COR-L47 (cell line): Measurements from ENCODE around the gene SAMHD1.

ENCODE experiments used
- DNase-seq: peaks from one replicate; lab custom pipeline; 2025; lab: John Stamatoyannopoulos, UW

The SAMHD1 gene

GRCh38 chr20:36872852-36873251, 78.7 kb downstream of the SAMHD1 start:
- no peak for DNase-seq

- no peak for DNase-seq
These were observed 79.6 kb downstream of the SAMHD1 start for GRCh38 chr20:36871640-36872570.

- no peak for DNase-seq
These were observed 84.6 kb downstream of the SAMHD1 start for GRCh38 chr20:36866681-36867495.

GRCh38 chr20:36866164-36866563, 85.3 kb downstream of the SAMHD1 start:
- DNase-seq = no peak

- DNase-seq = no peak
These were observed 85.7 kb downstream of the SAMHD1 start for GRCh38 chr20:36865861-36866149.

- peak; percentile 28 for DNase-seq
These were observed 86.2 kb downstream of the SAMHD1 start for GRCh38 chr20:36865076-36865860.

GRCh38 chr20:36862857-36863668, 88.4 kb downstream of the SAMHD1 start:
- no peak for DNase-seq

GRCh38 chr20:36861875-36862801, 89.4 kb downstream of the SAMHD1 start:
- DNase-seq = peak; percentile 86

- no peak for DNase-seq
These were observed 90.0 kb downstream of the SAMHD1 start for GRCh38 chr20:36861625-36861874.

GRCh38 chr20:36860811-36861624, 90.5 kb downstream of the SAMHD1 start:
- DNase-seq = no peak

GRCh38 chr20:36860339-36860738, 91.2 kb downstream of the SAMHD1 start:
- DNase-seq = no peak

GRCh38 chr20:36859700-36860330, 91.7 kb downstream of the SAMHD1 start:
- no peak for DNase-seq

- DNase-seq = no peak
These were observed 92.3 kb downstream of the SAMHD1 start for GRCh38 chr20:36859282-36859555.

- DNase-seq = no peak
These were observed 94.5 kb downstream of the SAMHD1 start for GRCh38 chr20:36856691-36857635.

GRCh38 chr20:36856195-36856594, 95.3 kb downstream of the SAMHD1 start:
- no peak for DNase-seq

GRCh38 chr20:36855241-36855657, 96.3 kb downstream of the SAMHD1 start:
- peak; percentile 18 for DNase-seq

- DNase-seq = no peak
These were observed 96.9 kb downstream of the SAMHD1 start for GRCh38 chr20:36854348-36855240.
